Measurements from ENCODE around the gene CAPN3.

GRCh38 chr15:42373274-42373673, 14.0 kb downstream of the CAPN3 start:
- no peak for TF ChIP-seq CTCF (IDR thresholded peaks at IDR 0.05; ENCODE audit: insufficient read depth, low read length)
- TF ChIP-seq POLR2AphosphoS5 (IDR thresholded peaks at IDR 0.05; ENCODE audit: low read depth) = no peak

Data from HL-60 (cell line).